PC-3 (cell line): ENCODE measurements around the gene NAGK. TPM values are rescaled to one million over a fixed set of nuclear protein-coding genes. Genes with fewer than 3 reads are reported as not detected.
"Not testable (repeated sequence)": the region's sequence is repeated elsewhere in the genome, so short reads cannot be mapped to it uniquely, and the experiment has no call there.

Experiments used
- ATAC-seq: fragments of 200-7000 bp; cut with Tn5 transposase; 2 replicates; pipeline ENCODE4 v1.9.1; 2020; ENCODE audit warnings: mild to moderate bottlenecking, moderate library complexity
- BruUV-seq: library from RNA; stranded (reverse); fragments of 400-500 nt; replicated peaks from 2 replicates; lab custom pipeline; 2021; lab: Mats Ljungman, UMichigan
- CTCF ChIA-PET: fragments of 300-600 bp; sonication (Branson Sonifier 250); formaldehyde crosslinking; loops from one replicate; lab custom pipeline; 2022; ENCODE audit warnings: antibody characterized with exemption; lab: Charles Lee
- POLR2A ChIA-PET: fragments of 300-600 bp; sonication (Branson Sonifier 250); formaldehyde crosslinking; loops from one replicate; lab custom pipeline; 2022; ENCODE audit warnings: antibody characterized with exemption; ENCODE audit not compliant: unreplicated experiment; lab: Charles Lee
- DNase-seq: peaks from one replicate; pipeline ENCODE4 v3.0.0-alpha.2; 2015
- H2AFZ ChIP-seq: fragments of 300-600 bp; sonication (generic); 2 replicates; pipeline ENCODE4 v1.6.0; 2016; ENCODE audit warnings: antibody characterized with exemption, low read length
- H3F3A ChIP-seq: fragments of 300-600 bp; sonication (generic); one replicate; pipeline ENCODE4 v1.6.0; 2017; ENCODE audit warnings: antibody characterized with exemption, low read length, control low read depth, mild to moderate bottlenecking; ENCODE audit not compliant: unreplicated experiment
- H3K27ac ChIP-seq: fragments of 300-600 bp; sonication (generic); 2 replicates; pipeline ENCODE4 v1.5.1; 2016; ENCODE audit warnings: mild to moderate bottlenecking, low read length
- H3K27me3 ChIP-seq: fragments of 300-600 bp; sonication (generic); 2 replicates; pipeline ENCODE4 v1.6.1; 2016; ENCODE audit warnings: low read length, mixed read lengths
- H3K36me3 ChIP-seq: fragments of 300-600 bp; sonication (generic); 2 replicates; pipeline ENCODE4 v1.6.1; 2016; ENCODE audit warnings: low read depth, mixed run types, low read length, mixed read lengths
- H3K4me1 ChIP-seq: fragments of 300-600 bp; sonication (generic); 2 replicates; pipeline ENCODE4 v1.5.1; 2016; ENCODE audit warnings: low read length; ENCODE audit not compliant: insufficient read depth
- H3K4me2 ChIP-seq: fragments of 300-600 bp; sonication (generic); 2 replicates; pipeline ENCODE4 v1.6.0; 2016; ENCODE audit warnings: low read length
- H3K4me3 ChIP-seq: fragments of 300-600 bp; sonication (generic); 2 replicates; pipeline ENCODE4 v1.5.1; 2016; ENCODE audit warnings: mild to moderate bottlenecking, low read length, mixed read lengths
- H3K79me2 ChIP-seq: fragments of 300-600 bp; sonication (generic); 2 replicates; pipeline ENCODE4 v1.6.1; 2017; ENCODE audit warnings: low read length, mixed read lengths
- H3K9ac ChIP-seq: fragments of 300-600 bp; sonication (generic); 2 replicates; pipeline ENCODE4 v1.6.0; 2016; ENCODE audit warnings: mild to moderate bottlenecking, low read length
- H3K9me2 ChIP-seq: fragments of 300-600 bp; sonication (generic); replicated peaks from 2 replicates; pipeline ENCODE4 v1.6.1; 2016; ENCODE audit warnings: mixed run types, low read length, mixed read lengths
- H3K9me3 ChIP-seq: fragments of 300-600 bp; sonication (generic); 2 replicates; pipeline ENCODE4 v1.6.1; 2016; ENCODE audit warnings: low read length, mixed read lengths
- H4K20me1 ChIP-seq: fragments of 300-600 bp; sonication (generic); 2 replicates; pipeline ENCODE4 v1.6.1; 2016; ENCODE audit warnings: low read length, mixed read lengths
- EZH2 ChIP-seq: fragments of 300-600 bp; sonication (generic); IDR thresholded peaks from one replicate; pipeline ENCODE4 v1.6.1; 2017; ENCODE audit warnings: antibody characterized with exemption, mild to moderate bottlenecking, low read length; ENCODE audit not compliant: unreplicated experiment
- EZH2phosphoT487 ChIP-seq: fragments of 300-600 bp; sonication (generic); IDR thresholded peaks from 2 replicates; pipeline ENCODE4 v1.6.1; 2018; ENCODE audit warnings: mild to moderate bottlenecking, antibody characterized with exemption, low read length, borderline replicate concordance
- intact Hi-C: fragments of 100-400 bp; cut with micrococcal nuclease; formaldehyde crosslinking; loops from 2 replicates; pipeline ENCODE4 v1.9.0; 2023
- total RNA-seq: library from RNA; depleted of rRNA; stranded (reverse); fragments of >200 nt; gene quantifications from 2 replicates; pipeline ENCODE4 v1.2.3, GENCODE V29; 2014
- TF ChIP-seq, protein P1 (sequence below): fragments of 300-600 bp; sonication (generic); conservative IDR thresholded peaks from 2 replicates; pipeline ENCODE4 v1.5.1; 2017; ENCODE audit warnings: antibody characterized with exemption, low read depth, mild to moderate bottlenecking, low read length

Gene NAGK
- total RNA-seq, 1 experiment from 2014 or later = 70.5 TPM

DNA sequence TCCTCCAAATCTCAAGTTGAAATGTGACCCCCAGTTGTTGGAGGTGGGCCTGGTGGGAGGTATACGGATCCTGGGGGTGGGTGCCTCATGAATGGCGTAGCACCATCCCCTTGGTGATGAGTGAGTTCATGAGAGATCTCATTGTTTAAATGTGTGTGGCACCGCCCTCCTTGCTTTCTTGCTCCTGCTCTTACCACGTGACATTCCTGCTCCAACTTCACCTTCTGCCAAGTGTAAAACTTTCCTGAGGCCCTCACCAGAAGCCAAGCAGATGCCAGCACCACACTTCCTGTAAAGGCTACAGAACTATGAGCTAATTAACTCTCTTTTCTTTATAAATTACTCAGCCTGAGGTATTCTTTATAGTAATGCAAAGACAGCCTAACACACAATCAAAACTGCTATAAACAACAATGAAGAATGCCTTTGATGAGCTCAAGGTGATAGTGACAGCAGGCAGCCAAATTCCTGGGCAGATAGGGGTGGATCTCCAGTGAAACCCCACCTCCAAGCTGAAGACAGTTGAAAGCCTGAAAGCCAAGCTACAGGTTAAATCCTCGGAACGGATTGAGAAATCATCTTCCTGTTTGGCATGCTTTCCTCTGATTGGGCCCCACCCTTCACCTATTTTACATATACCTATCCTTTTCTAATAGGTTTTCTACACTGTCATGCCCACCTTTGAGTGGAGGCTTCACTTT lies 34.7 kb downstream of the NAGK start:
- ChIA-PET CTCF (no interaction called here), POLR2A (no interaction called here)
- Histone ChIP-seq H3K27ac (no peak overlapping the region), H3K79me2 (no peaks in the 10 kb centered on the region), H3F3A (no peaks in the 10 kb centered on the region), H3K9me3 (no peaks in the 10 kb centered on the region), H3K4me3 (no peak overlapping the region), H3K4me2 (no peak overlapping the region), H3K36me3 (no peaks in the 10 kb centered on the region), H3K9me2 (no peaks in the 10 kb centered on the region), H3K9ac (no peak overlapping the region), H3K27me3 (no peaks in the 10 kb centered on the region), H2AFZ (no peak overlapping the region), H3K4me1 (peaks cover 7% of the 10 kb centered on the region; the same call in 1 of the 2 replicates), H4K20me1 (no peaks in the 10 kb centered on the region)
- DNase-seq = no peak
- ATAC-seq = no peak
- intact Hi-C loops = no loop called here
- TF ChIP-seq EZH2 (no peak), EZH2phosphoT487 (no peak)
- TF ChIP-seq, protein P1, sequence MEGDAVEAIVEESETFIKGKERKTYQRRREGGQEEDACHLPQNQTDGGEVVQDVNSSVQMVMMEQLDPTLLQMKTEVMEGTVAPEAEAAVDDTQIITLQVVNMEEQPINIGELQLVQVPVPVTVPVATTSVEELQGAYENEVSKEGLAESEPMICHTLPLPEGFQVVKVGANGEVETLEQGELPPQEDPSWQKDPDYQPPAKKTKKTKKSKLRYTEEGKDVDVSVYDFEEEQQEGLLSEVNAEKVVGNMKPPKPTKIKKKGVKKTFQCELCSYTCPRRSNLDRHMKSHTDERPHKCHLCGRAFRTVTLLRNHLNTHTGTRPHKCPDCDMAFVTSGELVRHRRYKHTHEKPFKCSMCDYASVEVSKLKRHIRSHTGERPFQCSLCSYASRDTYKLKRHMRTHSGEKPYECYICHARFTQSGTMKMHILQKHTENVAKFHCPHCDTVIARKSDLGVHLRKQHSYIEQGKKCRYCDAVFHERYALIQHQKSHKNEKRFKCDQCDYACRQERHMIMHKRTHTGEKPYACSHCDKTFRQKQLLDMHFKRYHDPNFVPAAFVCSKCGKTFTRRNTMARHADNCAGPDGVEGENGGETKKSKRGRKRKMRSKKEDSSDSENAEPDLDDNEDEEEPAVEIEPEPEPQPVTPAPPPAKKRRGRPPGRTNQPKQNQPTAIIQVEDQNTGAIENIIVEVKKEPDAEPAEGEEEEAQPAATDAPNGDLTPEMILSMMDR = no peak
- no TSS peak for BruUV-seq

DNA sequence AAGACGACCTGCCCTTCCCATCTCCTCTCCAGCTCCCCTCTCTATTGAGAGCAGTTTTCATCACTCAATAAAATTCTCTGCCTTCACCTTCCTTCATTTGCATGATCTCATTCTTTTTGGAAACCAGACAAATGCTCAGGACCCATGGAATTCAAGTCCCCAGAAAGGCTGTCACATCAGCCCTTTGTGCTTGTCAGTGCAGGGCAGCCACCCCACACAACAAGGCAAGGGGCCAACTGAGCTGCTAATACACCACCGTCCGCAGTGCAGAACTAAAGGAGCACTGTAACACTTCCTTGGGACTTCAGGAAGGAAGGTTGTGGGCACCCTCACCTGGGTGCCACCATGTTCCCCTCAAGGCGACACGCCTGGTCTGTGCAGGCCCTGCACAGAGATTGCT lies 35.4 kb downstream of the NAGK start:
- ChIA-PET CTCF (no interaction called here), POLR2A (no interaction called here)
- no peak overlapping the region for H3K9ac ChIP-seq
- no peaks in the 10 kb centered on the region for H4K20me1 ChIP-seq
- H3K79me2 ChIP-seq = no peaks in the 10 kb centered on the region
- no peak for ATAC-seq
- no peak overlapping the region for H3K4me3 ChIP-seq
- DNase-seq = no peak
- H3K27me3 ChIP-seq = no peaks in the 10 kb centered on the region
- H2AFZ ChIP-seq = no peak overlapping the region
- H3K9me3 ChIP-seq = no peaks in the 10 kb centered on the region
- H3F3A ChIP-seq = no peaks in the 10 kb centered on the region
- no TSS peak for BruUV-seq
- TF ChIP-seq EZH2phosphoT487 (no peak), EZH2 (no peak)
- TF ChIP-seq, protein P1 = no peak
- no peak overlapping the region for H3K27ac ChIP-seq
- peaks cover 7% of the 10 kb centered on the region; the same call in 1 of the 2 replicates for H3K4me1 ChIP-seq
- no peak overlapping the region for H3K4me2 ChIP-seq
- intact Hi-C loops = no loop called here
- no peaks in the 10 kb centered on the region for H3K36me3 ChIP-seq
- no peaks in the 10 kb centered on the region for H3K9me2 ChIP-seq

DNA sequence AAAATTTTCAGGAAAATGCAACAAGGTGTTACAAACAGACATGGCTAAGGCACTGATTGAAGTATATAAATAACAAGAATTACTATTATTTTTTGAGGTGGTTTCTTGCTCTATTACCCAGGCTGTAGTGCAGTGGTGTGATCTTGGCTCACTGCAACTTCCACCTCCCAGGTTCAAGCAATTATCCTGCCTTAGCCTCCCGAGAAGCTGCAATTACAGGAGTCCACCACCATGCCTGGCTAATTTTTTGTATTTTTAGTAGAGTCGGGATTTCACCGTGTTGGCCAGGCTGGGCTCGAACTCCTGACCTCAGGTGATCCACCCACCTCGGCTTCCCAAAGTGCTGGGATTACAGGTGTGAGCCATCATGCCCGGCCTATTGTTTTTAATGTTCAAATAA lies 38.0 kb downstream of the NAGK start:
- H3K4me2 ChIP-seq, intact Hi-C loops: not testable (repeated sequence)

More for the DNA sequence above, 38.0 kb downstream of the NAGK start:
- H3K27me3 ChIP-seq, H4K20me1 ChIP-seq, H3K9me3 ChIP-seq, H3K9ac ChIP-seq, POLR2A ChIA-PET, H2AFZ ChIP-seq, H3K4me3 ChIP-seq, H3K4me1 ChIP-seq, ATAC-seq, H3K27ac ChIP-seq, H3K9me2 ChIP-seq, H3F3A ChIP-seq, BruUV-seq, DNase-seq, CTCF ChIA-PET, H3K36me3 ChIP-seq, H3K79me2 ChIP-seq: not testable (repeated sequence)
